Measurements from ENCODE around the gene KIF4A.

KIF4A gene

GRCh38 chrX:70411475-70411874, 121.6 kb downstream of the KIF4A start:
- Histone ChIP-seq H3K27me3 (ENCODE audit: insufficient read depth, low read depth, severe bottlenecking) (peaks cover 2% of the 10 kb centered on the region), H3K9me3 (ENCODE audit: severe bottlenecking) (no peaks in the 10 kb centered on the region), H3K27ac (no peak overlapping the region), H3K4me3 (ENCODE audit: low read depth, low read length) (no peak overlapping the region), H3K36me3 (peaks cover 26% of the 10 kb centered on the region)
- TF ChIP-seq, protein P1, sequence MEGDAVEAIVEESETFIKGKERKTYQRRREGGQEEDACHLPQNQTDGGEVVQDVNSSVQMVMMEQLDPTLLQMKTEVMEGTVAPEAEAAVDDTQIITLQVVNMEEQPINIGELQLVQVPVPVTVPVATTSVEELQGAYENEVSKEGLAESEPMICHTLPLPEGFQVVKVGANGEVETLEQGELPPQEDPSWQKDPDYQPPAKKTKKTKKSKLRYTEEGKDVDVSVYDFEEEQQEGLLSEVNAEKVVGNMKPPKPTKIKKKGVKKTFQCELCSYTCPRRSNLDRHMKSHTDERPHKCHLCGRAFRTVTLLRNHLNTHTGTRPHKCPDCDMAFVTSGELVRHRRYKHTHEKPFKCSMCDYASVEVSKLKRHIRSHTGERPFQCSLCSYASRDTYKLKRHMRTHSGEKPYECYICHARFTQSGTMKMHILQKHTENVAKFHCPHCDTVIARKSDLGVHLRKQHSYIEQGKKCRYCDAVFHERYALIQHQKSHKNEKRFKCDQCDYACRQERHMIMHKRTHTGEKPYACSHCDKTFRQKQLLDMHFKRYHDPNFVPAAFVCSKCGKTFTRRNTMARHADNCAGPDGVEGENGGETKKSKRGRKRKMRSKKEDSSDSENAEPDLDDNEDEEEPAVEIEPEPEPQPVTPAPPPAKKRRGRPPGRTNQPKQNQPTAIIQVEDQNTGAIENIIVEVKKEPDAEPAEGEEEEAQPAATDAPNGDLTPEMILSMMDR (IDR thresholded peaks at IDR 0.05; ENCODE audit: low read depth, low read length): no peak
- DNase-seq: no peak

- TF ChIP-seq, protein P1 (IDR thresholded peaks at IDR 0.05; ENCODE audit: low read depth, low read length): no peak
- H3K36me3 ChIP-seq: peaks cover 8% of the 10 kb centered on the region
- peaks cover 3% of the 10 kb centered on the region for H3K27me3 ChIP-seq (ENCODE audit: insufficient read depth, low read depth, severe bottlenecking)
- H3K4me3 ChIP-seq (ENCODE audit: low read depth, low read length): no peak overlapping the region
- H3K27ac ChIP-seq: no peak overlapping the region
- DNase-seq: no peak
- no peaks in the 10 kb centered on the region for H3K9me3 ChIP-seq (ENCODE audit: severe bottlenecking)
Observed at GRCh38 chrX:70421618-70422017, 131.7 kb downstream of the KIF4A start.

GRCh38 chrX:70422851-70423341, 133.0 kb downstream of the KIF4A start, which contains the start of gene GDPD2:
GDPD2 (plus strand) TSS chrX:70423314; CDS start chrX:70424985, 1,671 bp downstream.
- Histone ChIP-seq H3K27me3 (ENCODE audit: insufficient read depth, low read depth, severe bottlenecking) (peaks cover 8% of the 10 kb centered on the region), H3K9me3 (ENCODE audit: severe bottlenecking) (no peaks in the 10 kb centered on the region), H3K36me3 (peaks cover 8% of the 10 kb centered on the region), H3K27ac (no peak within 1 kb of the TSS), H3K4me3 (ENCODE audit: low read depth, low read length) (no peak within 1 kb of the TSS)
- TF ChIP-seq, protein P1 (IDR thresholded peaks at IDR 0.05; ENCODE audit: low read depth, low read length): peak; percentile 59
- peak; percentile 59 for DNase-seq

DNA sequence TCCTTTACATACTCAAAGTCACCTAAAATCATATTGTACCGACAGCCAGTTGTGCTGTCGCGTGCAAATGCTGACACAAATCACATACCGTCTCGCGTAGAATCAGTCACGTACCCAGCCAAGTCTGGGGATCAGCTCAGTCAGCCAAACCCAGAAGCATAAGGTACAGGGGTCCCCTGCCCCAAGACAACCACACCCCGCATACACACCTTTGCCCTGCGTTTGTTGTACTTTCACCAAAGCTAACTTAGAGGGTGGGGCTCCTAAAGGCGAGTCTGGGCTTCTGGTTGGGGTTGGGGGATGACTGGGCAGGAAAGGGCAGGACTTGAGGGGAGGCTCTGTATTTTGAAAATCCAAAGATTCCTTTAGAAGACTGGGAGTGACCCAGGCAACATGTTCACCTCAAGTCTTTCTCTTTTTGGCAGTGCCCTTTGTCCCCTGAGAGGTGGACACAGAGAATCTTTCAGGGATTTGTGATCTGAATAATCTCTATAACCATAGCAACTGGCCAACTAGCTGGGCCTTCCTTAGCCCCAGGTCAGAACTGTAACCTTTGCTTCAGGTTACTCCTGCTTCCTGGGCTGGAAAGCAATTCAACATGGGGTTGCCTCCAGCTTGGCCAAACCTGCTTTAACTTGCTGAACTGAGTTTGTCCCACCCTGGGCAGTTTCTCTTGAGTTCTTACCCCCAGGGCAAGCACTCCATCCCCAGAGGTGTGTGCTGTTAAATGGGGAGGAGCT, 134.2 kb downstream of the KIF4A start:
- peaks cover 8% of the 10 kb centered on the region for H3K36me3 ChIP-seq
- TF ChIP-seq, protein P1 (IDR thresholded peaks at IDR 0.05; ENCODE audit: low read depth, low read length): no peak
- H3K27me3 ChIP-seq (ENCODE audit: insufficient read depth, low read depth, severe bottlenecking): peaks cover 8% of the 10 kb centered on the region
- no peaks in the 10 kb centered on the region for H3K9me3 ChIP-seq (ENCODE audit: severe bottlenecking)
- no peak overlapping the region for H3K4me3 ChIP-seq (ENCODE audit: low read depth, low read length)
- DNase-seq: no peak
- no peak overlapping the region for H3K27ac ChIP-seq

DNA sequence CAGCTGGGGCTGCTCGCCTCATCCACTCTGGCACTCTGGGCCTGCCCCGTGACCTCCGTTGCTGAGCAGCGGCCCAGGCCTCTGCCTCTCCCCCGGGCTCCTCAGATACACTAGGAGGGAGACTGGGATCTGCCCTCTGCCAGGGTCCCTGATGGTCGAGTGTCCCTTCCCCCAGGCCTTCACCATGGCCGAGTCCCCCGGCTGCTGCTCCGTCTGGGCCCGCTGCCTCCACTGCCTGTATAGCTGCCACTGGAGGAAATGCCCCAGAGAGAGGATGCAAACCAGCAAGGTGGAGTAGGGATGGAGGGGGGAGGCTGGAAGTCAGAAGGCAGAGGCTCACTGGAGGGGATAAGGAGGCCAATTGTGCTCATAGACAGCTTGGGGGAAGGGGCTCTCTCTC, 134.9 kb downstream of the KIF4A start:
- DNase-seq: no peak
- peaks cover 2% of the 10 kb centered on the region for H3K36me3 ChIP-seq
- TF ChIP-seq, protein P1 (IDR thresholded peaks at IDR 0.05; ENCODE audit: low read depth, low read length): no peak
- no peaks in the 10 kb centered on the region for H3K9me3 ChIP-seq (ENCODE audit: severe bottlenecking)
- H3K27me3 ChIP-seq (ENCODE audit: insufficient read depth, low read depth, severe bottlenecking): peaks cover 8% of the 10 kb centered on the region
- H3K27ac ChIP-seq: no peak overlapping the region
- H3K4me3 ChIP-seq (ENCODE audit: low read depth, low read length): no peak overlapping the region

Data from WERI-Rb-1 (cell line).